ENCODE results near the gene CLSTN2. TPM values are rescaled to one million over a fixed set of nuclear protein-coding genes. Genes with fewer than 3 reads are reported as not detected.

CLSTN2 gene
- polyA plus RNA-seq, 12 donors = 2.5 to 5.7 (median 3.4) TPM; not detected in 1

DNA sequence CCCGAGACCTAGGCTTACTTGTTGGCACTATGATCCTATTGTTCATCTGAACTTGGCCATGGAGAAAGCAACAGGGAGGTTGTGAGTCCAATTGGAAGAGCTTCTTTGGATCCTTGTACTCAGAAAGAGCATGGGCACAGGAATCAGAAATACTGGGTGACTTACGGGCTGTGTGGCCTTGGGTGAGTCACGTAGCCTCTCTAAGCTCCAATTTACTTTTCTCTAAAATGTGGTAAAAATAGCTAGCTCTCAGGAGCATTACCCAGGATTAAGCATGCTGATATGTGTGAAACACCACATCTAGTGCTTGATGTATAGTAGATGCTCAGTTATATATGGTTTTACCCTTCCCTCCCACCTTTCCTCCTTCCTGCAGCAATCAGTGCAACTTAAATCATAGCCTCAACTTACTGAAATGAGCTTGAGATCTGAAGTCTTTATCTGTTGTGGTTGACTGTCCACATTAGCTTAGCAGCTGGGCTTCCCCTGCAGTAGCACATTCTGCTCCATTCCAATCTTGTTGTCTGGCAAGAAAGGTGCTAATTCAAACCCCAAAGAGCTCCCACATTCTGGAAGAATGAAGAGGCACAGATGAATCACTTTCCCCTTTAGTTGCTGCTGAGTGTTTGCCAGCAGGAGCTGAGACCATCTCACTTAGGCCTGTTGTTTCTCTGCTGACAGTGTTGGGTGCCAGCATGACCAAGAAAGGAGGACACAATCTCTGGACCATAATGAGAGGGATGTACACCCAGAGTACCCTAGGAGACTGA is 443.8 kb downstream of the CLSTN2 start:
- DNase-seq = no peak

DNA sequence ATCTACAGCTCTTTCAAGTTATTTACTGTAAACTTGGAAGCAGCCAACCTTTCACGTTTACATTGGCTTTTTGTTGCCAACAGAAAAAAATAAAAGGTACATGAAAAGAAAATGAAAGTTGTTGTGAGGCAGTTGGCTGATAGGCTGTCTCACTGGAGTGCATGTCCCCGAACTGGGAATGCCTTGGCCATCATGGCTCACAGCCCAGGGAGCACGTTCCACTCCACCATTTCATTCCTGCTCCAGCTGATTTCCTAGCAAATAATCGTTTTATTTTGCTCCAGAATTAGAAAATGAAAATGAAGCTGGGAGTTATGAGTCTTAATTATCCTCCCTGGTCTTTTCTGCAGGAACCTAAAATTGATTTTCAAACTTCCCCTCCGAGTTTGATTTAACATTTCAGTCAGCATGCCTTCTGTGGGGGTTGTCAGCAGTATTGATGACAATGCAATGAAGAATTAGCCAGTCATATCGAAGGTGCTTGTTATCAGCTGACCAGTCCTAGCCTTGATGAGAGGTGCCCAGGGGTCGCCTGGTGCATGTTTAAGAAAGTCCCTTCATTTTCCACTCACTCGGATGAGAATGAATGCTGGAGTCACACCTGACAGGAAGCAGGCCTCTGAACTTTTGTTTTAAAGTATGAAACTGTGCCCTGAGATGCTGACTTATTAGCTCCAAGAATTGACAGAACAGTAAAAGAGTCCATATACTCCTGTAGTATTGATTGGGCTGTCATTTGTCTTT is 449.2 kb downstream of the CLSTN2 start:
- no peak for DNase-seq

DNA sequence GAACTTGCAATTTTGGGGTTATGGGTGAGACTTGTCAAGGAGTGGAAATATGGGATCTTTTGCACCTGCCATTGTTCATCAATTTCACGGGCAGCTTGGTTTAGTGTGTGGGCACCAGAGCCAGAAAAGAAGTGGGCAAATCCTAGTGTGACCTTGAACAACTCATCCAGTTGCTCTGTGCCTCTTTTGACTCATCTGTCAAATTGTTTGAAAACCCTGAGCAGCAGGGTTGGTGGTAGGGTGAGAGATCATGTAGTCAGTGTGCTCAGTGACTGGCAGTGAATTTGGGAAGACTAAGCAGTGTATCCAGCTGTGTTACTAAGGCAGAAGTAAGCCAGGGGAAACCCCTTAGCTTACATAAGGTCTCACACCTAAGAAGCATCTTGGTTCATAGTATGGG is 449.9 kb downstream of the CLSTN2 start:
- no peak for DNase-seq

DNA sequence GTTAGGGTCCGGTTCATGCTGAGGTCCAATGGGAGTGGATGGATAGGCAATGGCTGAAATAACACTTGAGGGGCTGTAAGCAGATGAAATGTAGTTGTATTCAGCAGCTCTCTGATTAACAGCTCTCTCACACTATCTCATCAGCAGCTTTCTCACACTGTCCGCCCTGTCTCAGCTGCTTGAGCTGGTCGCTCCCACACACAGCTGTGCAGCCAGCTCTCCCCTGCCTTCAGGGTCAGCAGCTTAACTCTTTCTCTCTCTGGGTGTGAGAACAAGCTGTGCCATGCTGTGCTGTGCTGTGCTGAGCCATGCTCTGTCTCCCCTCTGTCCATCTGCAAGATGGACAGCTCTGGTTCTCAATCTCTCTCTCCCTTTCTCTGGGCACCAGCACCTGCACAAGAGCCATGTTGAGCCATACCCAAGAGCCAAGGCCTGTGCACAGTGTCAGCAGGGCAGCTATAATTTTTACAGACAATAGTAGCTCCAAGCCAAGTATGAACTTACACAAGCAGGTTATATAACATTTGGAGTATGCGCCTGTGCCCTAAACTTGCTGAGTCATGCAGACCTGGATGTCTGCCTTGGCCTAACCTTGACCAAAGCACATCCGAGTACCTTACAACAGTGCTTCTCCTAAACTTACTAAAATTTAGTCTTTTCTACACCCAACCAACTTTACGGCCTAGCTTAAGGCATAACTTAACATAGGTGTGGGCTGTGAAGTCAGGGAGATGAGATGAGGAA is 451.5 kb downstream of the CLSTN2 start:
- DNase-seq = no peak

DNA sequence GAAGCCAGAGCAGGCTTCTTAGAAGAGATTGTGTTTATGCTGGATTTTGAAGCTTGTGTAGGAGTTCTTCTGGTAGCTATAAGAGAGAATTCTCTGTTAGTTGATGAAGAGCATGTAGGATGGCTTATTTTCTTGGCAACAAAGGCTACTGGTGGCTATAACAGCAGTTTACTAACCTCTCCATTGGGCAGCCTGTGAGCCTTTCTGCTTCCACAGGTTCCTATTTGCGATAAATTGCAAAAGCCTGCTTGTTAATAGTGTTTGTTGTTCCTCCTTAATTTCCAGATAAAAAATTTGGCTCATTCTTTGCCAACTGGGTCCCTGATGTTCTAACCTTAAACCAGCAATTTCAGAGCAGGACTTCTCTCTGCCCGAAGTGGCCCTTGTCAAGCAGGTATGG is 452.3 kb downstream of the CLSTN2 start:
- DNase-seq = no peak

DNA sequence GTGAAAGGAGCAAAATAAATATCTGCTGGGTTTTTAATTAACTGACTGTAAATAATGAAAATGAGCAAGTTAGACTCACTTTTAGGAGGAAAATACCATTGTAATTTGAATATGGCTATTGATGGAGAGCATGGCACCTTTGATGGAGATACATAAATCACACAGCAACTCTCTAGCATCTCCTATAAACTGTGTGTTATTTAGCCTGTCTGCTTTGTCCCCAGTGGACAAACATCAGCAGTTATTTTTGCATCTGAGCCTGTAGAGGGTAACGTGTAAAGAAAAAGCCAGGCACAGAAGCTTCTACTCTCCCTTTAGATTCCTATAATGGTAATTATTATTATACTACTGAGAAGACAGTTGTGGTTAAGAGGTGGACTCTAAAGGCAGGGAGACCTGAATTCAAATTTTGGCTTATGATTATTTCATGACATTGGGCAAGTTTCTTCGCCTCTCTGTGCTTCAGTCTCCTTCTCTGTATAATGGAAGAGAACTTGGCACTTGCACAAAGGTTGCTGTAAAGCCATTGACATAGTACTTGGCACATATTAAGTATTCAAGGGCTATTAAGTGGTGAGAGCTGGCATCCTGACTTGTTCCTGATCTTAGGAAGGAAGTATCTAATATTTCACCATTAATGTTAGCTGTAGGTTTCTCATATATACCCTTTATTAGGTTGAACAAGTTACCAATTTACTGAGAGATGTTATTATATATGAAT is 453.4 kb downstream of the CLSTN2 start:
- no peak for DNase-seq

DNA sequence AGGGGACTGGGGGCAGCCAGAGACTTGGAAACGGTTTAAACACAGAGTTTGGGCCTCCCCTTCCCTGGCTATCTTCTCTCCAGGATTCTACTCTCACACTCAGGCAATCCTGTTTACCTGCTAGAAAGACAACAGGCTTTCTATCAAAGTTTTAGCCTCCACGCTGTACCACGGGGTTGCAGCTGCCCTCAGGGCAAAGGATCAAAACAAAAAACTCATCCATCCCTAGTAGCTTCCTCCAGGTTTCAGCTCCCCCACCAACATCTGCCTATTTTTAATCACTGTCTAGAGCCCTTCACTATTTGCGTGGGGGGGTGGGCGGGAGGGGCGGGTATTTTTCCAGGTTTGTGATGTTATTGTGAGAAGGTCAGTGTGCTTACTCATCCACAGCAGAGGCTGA is 456.1 kb downstream of the CLSTN2 start:
- no peak for DNase-seq

DNA sequence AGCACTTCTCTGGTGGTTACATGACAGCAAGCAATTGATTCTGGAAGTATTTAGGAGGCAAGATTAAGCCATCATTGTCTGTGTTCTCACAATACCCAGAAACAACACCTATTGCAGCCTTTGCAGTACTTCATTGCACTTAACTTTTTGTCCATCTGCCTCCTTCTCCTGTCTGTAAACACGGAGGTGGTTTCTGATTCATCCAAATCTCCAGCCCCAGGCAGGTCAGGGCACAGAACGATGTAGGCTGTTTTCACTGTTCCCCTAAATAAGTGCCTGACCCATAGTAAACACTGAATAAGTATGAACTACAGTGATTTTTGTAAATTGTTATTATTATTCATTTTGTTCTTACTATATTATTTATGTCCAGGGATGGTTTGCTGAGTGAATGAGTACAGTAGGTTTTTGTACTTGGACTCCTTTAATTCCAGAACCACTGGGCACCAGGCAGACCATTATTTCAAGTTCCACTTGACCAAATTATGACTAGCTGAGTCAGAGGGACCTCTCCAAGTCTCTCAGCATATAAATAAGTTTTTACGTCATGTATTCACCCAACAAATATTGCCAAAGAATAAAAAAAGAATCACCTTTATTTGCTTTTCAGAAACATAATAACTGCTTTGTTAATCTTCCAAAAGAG is 459.6 kb downstream of the CLSTN2 start:
- no peak for DNase-seq

DNA sequence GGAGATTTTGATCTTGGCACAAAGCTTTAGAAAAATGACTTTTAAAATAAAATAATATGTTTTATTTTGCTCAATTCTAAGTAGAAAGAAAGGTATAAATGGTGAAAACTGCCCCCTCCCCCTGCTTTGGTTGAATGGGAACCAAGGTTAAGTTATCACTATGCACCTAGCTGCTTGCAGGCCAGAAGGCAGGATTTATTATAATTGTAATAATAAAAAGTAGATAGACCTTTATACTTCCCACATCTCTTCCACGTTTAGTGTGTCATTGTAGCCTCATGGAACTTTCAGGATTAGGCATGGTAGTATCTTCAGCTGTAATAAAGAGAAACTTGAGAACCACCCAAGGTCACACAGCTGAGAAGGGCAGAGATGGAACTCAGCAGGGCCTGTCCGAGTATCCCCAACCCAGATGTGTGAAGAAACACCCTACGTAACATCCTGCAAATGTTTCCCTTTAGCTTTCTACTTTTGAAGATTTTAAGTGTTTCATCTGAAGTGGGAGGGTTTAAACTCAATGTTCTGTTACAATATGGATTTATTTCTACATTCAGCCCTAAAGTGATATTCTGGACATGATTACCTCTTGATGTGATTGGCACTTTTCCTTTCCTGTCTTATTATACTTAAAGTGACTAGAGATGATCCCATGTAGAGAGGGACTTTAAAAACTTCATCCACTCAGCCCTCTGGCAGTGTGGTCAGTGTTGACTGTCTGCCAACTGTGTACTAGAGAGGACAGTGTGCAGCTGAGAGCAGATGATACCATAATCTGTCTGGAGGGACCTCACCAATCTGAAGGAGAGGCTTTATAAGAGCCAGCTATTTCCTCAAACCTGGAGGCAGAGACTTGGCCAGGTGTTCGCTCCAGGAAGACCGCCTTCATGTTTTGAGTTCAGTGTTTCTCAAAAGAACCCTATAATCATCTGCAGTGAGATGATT is 460.4 kb downstream of the CLSTN2 start:
- DNase-seq = no peak

DNA sequence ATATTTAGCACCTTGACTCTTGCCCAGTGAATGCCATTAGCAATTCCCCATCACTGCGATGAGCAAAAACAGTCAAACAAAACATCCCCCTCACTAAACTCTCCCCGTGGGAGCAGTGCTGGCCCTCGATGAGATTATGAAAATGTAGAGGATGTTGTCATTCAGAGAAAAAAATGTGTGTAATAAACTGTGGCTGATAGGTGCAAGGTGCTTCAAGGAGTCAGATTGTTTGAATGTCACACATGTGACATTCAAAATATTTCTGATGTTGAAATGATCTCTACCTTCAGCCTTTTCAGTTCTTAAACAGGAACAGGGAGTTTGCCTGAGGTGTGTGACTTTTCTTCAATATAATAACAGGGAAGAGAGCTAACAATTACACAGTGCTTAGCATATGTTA is 461.1 kb downstream of the CLSTN2 start:
- DNase-seq = no peak

DNA sequence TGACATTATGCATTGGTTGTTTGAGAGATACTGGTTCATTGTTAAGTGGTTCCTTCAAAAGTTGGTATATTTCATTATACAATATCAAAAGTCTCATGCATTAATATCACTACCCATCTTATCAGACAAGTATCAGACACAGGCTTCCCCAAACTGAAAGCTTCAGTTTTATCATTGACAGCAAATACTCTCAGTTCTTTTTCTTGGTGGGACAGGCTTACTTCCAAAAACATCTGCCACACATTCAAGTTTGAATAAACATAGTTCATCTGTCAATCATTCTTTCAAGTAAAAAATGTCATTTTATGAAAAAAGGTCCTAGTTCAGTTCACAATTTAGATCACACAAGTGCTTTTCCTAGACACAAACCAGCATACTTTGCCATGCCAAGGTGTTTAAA is 462.9 kb downstream of the CLSTN2 start:
- no peak for DNase-seq

DNA sequence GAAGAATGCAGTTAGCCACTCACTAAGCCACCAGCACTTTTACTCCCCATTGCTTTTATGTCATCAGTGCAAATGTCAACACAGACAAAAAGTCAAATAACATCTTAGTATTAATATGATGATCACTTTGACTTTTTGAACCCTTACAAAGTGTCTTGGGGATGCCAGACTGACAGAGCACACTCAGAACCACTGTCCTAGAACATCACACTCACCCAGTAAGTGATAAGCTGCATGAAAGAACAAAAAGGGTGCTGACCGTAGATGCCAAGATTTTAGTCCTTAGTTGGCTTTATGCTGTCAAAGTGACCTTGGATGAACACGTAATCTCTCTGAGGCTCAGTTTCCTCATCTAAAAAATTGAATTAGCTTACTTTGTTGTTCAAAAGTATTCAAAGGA is 463.4 kb downstream of the CLSTN2 start:
- DNase-seq = no peak

DNA sequence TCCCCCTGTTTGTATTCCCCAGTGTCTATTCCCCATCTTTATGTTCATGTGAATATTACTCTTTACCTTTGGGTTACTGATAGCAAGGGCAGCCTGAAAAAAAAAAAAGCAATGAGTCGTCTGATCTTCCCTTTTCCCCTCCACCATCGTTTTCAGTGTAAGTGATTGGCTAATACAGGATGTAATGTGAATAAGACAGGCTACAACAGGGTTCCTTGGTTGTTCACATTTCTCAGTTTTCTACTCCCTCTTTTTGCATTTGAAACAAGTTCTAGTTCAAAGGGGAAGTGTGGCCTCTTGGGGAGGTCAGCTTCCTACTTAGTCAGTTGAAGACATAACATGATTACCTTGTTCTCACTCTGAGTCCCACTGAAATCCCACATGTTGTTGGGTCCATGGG is 464.9 kb downstream of the CLSTN2 start:
- no peak for DNase-seq

DNA sequence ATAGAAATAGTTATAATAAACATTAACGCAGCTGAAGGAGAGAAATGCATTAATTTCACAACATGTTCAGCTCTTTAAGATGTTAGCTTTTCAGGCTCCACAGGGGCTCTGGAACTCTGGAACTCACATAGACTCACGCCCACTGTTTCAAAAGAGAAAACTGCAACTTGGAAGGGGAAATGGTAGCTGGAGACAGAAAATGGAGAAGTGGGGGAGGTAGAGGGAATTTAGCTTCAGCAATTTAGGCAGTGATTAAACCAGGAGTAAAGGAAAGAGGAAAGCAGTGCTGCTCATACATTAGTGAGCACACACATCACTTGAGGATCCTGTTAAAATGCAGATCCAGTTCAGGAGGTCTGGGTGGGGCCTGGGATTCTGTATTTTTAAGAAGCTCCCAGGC is 468.1 kb downstream of the CLSTN2 start:
- DNase-seq = no peak

DNA sequence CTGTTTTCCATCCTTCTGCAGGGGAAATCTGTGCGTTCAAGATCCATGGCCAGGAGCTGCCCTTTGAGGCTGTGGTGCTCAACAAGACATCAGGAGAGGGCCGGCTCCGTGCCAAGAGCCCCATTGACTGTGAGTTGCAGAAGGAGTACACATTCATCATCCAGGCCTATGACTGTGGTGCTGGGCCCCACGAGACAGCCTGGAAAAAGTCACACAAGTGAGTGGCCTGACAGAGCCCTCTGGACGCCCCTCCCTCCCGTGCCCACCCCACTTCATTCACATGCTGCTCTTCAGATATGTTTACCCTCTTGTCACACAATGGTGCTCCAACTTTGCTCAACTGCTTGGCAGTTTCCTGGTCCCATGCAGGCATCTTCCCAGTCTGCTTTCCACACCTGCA is 468.6 kb downstream of the CLSTN2 start:
- no peak for DNase-seq

DNA sequence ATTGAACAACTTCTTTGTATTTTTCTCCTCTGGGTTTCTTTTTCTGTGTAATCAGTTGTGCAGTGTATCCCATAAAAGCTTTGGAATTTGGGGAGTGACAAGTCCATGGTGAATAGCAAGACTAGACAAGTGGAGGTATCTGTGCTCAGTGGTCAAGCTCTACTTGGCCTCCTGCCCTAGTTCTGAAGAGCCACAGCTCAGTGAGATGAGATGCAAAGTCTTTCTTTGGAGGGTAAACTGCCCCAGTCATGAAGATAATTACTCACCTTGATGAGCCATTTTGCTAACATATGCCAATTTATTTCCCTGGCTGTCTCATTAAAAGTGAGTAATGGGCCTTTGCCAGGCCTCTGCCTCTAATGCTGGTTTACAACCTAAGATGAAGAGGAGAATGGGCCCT is 471.7 kb downstream of the CLSTN2 start:
- no peak for DNase-seq

DNA sequence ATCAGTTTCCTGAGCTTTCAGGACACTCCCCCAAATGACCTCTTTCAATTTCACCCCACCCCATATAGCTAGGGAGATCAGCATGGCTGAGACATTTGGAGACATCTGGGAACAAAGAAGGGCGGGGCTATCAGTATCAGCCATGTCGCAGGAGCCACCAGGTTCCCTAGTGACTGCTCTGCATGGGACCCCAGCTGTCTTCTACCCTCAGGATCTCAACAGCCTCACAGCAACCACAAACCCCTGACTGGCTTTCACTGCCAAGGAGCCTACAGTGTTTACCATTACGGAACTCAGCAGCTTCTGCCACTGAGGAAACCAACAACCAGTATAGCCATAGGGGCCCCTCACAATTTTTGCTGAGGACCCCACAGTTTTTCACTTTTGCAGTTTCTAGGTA is 473.3 kb downstream of the CLSTN2 start:
- no peak for DNase-seq

DNA sequence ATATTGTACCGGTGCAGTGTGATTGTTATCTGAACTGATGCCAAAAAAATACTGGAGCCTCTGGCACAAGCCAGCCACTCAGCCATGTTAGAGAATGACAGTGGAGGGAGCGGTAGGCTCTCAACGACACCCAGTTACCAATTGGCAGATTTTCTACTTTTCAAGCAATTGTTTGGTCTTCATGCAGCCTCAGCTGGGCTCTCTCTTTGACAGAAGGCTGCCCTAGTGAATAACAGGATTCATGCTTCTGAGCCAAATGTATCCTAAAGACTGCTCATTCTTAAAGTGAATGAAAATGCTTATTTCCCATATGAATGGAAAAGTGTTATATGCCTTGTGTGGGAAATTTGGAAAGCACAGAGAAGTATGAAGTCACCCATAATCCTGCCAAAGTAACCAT is 481.7 kb downstream of the CLSTN2 start:
- DNase-seq = no peak

DNA sequence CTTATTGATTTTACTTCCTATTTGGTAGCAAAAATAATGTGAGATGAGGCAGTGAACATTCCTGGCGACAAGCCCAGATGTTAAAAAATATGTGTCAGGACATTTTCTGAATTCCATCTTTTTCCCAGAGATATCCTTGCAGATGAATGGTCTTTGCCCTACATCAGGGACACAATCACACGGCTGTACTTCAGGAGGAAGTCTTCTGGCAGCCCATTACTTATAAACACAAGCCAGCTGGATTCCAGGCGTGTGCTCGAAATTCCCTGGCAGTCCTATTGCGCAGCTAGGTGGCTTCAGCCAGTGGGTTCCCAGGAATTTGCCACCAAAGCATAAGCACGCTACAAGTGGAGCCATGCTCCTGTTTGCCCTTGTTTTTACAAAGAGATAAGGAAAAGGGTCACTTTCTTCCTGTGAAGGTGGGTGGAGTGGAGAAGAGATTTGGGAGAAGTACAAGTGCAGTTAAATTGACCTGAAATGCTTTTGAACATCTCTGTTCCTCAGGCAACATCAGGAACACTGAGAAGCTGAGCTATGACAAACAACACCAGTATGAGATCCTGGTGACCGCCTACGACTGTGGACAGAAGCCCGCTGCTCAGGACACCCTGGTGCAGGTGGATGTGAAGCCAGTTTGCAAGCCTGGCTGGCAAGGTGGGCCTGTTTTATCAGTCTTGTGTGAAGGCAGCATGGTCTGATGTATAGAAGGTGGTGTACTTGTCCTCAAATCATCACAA is 485.8 kb downstream of the CLSTN2 start:
- no peak for DNase-seq

DNA sequence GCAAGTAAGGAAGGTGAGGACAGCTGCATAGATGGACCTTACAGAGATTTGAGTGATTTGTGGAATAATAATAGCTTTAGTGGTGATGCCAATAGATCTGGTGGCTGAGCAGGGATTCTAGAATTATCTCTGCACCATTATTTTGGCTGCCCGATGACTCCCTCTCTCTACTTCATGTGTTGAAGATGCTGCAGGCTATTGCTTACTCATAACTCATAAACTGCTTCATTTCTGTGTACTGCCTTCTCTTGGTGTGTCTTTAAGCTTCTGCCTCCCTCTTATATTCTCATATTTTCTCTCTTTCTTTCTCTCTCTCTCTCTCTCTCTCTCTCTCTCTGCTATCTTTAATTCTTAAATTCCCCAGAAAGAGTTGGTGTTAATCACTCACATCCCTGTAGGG is 486.9 kb downstream of the CLSTN2 start:
- DNase-seq = no peak

Measured in muscle of arm (tissue), 12 donors.